Measurements from ENCODE around the gene ALDH1A1.

Gene ALDH1A1

GRCh38 chr9:72899734-72900477, 52.9 kb downstream of the ALDH1A1 start:
- TF ChIP-seq GLIS3 (CRISPR knock-in tag; IDR thresholded peaks at IDR 0.05) (no peak), BACH2 (CRISPR knock-in tag; IDR thresholded peaks at IDR 0.05; ENCODE audit: borderline replicate concordance) (no peak), PPARA (CRISPR knock-in tag; IDR thresholded peaks at IDR 0.05; ENCODE audit: borderline replicate concordance) (no peak), ZNF70 (CRISPR knock-in tag; IDR thresholded peaks at IDR 0.05) (no peak), ISL1 (CRISPR knock-in tag; IDR thresholded peaks at IDR 0.05) (no peak), ZNF565 (CRISPR knock-in tag; conservative IDR thresholded peaks at IDR 0.05; ENCODE audit: low read depth) (no peak), POU6F1 (CRISPR knock-in tag; IDR thresholded peaks at IDR 0.05; ENCODE audit: borderline replicate concordance, low read depth) (no peak), ZC3H10 (CRISPR knock-in tag; IDR thresholded peaks at IDR 0.05) (no peak), CSRNP3 (CRISPR knock-in tag; IDR thresholded peaks at IDR 0.05) (no peak), OSR1 (CRISPR knock-in tag; IDR thresholded peaks at IDR 0.05) (no peak), TOX (CRISPR knock-in tag; IDR thresholded peaks at IDR 0.05; ENCODE audit: borderline replicate concordance) (no peak), PATZ1 (CRISPR knock-in tag; IDR thresholded peaks at IDR 0.05; ENCODE audit: borderline replicate concordance) (no peak), CSDC2 (CRISPR knock-in tag; IDR thresholded peaks at IDR 0.05) (no peak), ESRRG (CRISPR knock-in tag; IDR thresholded peaks at IDR 0.05) (no peak), ZNF8 (CRISPR knock-in tag; IDR thresholded peaks at IDR 0.05) (no peak)
- ATAC-seq = no peak

GRCh38 chr9:72898784-72899733, 53.8 kb downstream of the ALDH1A1 start:
- no peak for ATAC-seq

More at GRCh38 chr9:72898784-72899733, 53.8 kb downstream of the ALDH1A1 start:
- no peak for TF ChIP-seq ARNTL (CRISPR knock-in tag; IDR thresholded peaks at IDR 0.05; ENCODE audit: borderline replicate concordance, low read depth)
- no peak for TF ChIP-seq ZFP3 (CRISPR knock-in tag; IDR thresholded peaks at IDR 0.05)
- TF ChIP-seq GLIS3 (CRISPR knock-in tag; IDR thresholded peaks at IDR 0.05) = no peak
- TF ChIP-seq ZNF8 (CRISPR knock-in tag; IDR thresholded peaks at IDR 0.05) = no peak
- TF ChIP-seq OSR1 (CRISPR knock-in tag; IDR thresholded peaks at IDR 0.05) = no peak
- TF ChIP-seq CREB5 (CRISPR knock-in tag; IDR thresholded peaks at IDR 0.05; ENCODE audit: low read depth) = no peak
- TF ChIP-seq BACH2 (CRISPR knock-in tag; IDR thresholded peaks at IDR 0.05; ENCODE audit: borderline replicate concordance) = no peak
- no peak for TF ChIP-seq RARB (CRISPR knock-in tag; IDR thresholded peaks at IDR 0.05)
- no peak for TF ChIP-seq SNAI2 (CRISPR knock-in tag; IDR thresholded peaks at IDR 0.05)
- no peak for TF ChIP-seq ZNF70 (CRISPR knock-in tag; IDR thresholded peaks at IDR 0.05)
- no peak for TF ChIP-seq CSDC2 (CRISPR knock-in tag; IDR thresholded peaks at IDR 0.05)
- no peak for TF ChIP-seq PATZ1 (CRISPR knock-in tag; IDR thresholded peaks at IDR 0.05; ENCODE audit: borderline replicate concordance)
- no peak for TF ChIP-seq CSRNP3 (CRISPR knock-in tag; IDR thresholded peaks at IDR 0.05)
- no peak for TF ChIP-seq ZFP30 (CRISPR knock-in tag; IDR thresholded peaks at IDR 0.05)
- no peak for TF ChIP-seq TOX (CRISPR knock-in tag; IDR thresholded peaks at IDR 0.05; ENCODE audit: borderline replicate concordance)
- TF ChIP-seq ZNF565 (CRISPR knock-in tag; conservative IDR thresholded peaks at IDR 0.05; ENCODE audit: low read depth) = no peak
- no peak for TF ChIP-seq TCF4 (CRISPR knock-in tag; IDR thresholded peaks at IDR 0.05; ENCODE audit: borderline replicate concordance)
- no peak for TF ChIP-seq POU6F1 (CRISPR knock-in tag; IDR thresholded peaks at IDR 0.05; ENCODE audit: borderline replicate concordance, low read depth)
